ENCODE results near the gene KLHL17.

DNA sequence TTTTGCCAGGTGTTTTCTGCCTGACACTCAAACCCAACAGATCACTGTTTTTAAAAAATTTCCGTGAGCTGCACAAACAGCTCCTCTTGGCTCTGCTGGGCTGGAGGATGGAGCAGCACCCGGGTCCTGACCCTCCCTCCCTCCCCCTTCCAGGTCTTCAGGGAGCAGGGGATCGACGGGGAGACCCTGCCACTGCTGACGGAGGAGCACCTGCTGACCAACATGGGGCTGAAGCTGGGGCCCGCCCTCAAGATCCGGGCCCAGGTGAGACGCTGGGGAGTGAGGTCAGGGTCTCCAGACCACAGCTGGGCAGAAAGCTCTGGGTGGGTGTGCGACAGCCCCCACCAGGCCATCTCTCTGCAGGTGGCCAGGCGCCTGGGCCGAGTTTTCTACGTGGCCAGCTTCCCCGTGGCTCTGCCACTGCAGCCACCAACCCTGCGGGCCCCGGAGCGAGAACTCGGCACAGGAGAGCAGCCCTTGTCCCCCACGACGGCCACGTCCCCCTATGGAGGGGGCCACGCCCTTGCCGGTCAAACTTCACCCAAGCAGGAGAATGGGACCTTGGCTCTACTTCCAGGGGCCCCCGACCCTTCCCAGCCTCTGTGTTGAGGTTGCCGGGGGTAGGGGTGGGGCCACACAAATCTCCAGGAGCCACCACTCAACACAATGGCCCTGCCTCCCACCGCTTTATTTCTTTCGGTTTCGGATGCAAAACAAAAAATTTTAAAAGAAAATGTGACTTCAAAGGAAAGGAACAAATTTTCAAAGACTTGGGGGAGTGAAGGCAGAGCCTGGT, 16.6 kb upstream of the KLHL17 start:
- TF ChIP-seq ZBTB7A (IDR thresholded peaks at IDR 0.05; ENCODE audit: low read depth) (no peak), CREB1 (IDR thresholded peaks at IDR 0.05; ENCODE audit: low read depth) (no peak), EP300 (IDR thresholded peaks at IDR 0.05; ENCODE audit: borderline replicate concordance) (no peak), RAD21 (IDR thresholded peaks at IDR 0.05; ENCODE audit: low read depth) (no peak), CEBPB (IDR thresholded peaks at IDR 0.05) (no peak), YY1 (IDR thresholded peaks at IDR 0.05; ENCODE audit: low read depth) (no peak), EGR1 (IDR thresholded peaks at IDR 0.05) (no peak), TEAD4 (IDR thresholded peaks at IDR 0.05) (no peak), TAF1 (IDR thresholded peaks at IDR 0.05; ENCODE audit: low read depth) (no peak), FOXM1 (IDR thresholded peaks at IDR 0.05; ENCODE audit: borderline replicate concordance, low read depth) (no peak), TCF12 (IDR thresholded peaks at IDR 0.05; ENCODE audit: low read depth) (no peak)
- TF ChIP-seq, protein P1, sequence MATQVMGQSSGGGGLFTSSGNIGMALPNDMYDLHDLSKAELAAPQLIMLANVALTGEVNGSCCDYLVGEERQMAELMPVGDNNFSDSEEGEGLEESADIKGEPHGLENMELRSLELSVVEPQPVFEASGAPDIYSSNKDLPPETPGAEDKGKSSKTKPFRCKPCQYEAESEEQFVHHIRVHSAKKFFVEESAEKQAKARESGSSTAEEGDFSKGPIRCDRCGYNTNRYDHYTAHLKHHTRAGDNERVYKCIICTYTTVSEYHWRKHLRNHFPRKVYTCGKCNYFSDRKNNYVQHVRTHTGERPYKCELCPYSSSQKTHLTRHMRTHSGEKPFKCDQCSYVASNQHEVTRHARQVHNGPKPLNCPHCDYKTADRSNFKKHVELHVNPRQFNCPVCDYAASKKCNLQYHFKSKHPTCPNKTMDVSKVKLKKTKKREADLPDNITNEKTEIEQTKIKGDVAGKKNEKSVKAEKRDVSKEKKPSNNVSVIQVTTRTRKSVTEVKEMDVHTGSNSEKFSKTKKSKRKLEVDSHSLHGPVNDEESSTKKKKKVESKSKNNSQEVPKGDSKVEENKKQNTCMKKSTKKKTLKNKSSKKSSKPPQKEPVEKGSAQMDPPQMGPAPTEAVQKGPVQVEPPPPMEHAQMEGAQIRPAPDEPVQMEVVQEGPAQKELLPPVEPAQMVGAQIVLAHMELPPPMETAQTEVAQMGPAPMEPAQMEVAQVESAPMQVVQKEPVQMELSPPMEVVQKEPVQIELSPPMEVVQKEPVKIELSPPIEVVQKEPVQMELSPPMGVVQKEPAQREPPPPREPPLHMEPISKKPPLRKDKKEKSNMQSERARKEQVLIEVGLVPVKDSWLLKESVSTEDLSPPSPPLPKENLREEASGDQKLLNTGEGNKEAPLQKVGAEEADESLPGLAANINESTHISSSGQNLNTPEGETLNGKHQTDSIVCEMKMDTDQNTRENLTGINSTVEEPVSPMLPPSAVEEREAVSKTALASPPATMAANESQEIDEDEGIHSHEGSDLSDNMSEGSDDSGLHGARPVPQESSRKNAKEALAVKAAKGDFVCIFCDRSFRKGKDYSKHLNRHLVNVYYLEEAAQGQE (IDR thresholded peaks at IDR 0.05; ENCODE audit: low read depth) = no peak
- TF ChIP-seq, protein P2, sequence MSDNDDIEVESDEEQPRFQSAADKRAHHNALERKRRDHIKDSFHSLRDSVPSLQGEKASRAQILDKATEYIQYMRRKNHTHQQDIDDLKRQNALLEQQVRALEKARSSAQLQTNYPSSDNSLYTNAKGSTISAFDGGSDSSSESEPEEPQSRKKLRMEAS (IDR thresholded peaks at IDR 0.05) = no peak

Data from Ishikawa (cell line).